Measurements from ENCODE around the gene INMT.

DNA sequence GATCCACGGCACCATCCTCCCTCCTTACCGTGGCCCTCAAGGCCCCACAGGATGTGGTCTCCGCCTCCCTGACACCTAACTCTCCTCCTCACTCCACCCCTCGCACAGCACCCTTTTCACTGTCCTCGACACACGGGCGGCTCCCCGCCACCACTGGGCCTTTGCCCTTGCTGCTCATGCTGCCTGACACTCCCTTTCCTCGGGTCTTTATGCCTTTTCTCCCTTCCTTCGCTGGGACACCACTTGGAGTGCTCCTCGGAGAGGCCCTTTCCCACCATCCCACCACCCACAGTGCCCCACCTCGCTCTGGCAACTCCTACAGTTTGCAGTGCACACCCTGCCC lies 7.9 kb upstream of the INMT start:
- TF ChIP-seq SIN3A (IDR thresholded peaks at IDR 0.05; ENCODE audit: borderline replicate concordance, insufficient read depth, low read length) (no peak), TAF1 (IDR thresholded peaks at IDR 0.05; ENCODE audit: borderline replicate concordance, insufficient read depth, low read length) (no peak), POLR2AphosphoS5 (IDR thresholded peaks at IDR 0.05; ENCODE audit: low read depth, low read length) (no peak), FOXP2 (optimal IDR thresholded peaks at IDR 0.05; ENCODE audit: borderline replicate concordance, extremely low read depth, extremely low read length, insufficient read depth) (no peak)
- TF ChIP-seq, protein P1, sequence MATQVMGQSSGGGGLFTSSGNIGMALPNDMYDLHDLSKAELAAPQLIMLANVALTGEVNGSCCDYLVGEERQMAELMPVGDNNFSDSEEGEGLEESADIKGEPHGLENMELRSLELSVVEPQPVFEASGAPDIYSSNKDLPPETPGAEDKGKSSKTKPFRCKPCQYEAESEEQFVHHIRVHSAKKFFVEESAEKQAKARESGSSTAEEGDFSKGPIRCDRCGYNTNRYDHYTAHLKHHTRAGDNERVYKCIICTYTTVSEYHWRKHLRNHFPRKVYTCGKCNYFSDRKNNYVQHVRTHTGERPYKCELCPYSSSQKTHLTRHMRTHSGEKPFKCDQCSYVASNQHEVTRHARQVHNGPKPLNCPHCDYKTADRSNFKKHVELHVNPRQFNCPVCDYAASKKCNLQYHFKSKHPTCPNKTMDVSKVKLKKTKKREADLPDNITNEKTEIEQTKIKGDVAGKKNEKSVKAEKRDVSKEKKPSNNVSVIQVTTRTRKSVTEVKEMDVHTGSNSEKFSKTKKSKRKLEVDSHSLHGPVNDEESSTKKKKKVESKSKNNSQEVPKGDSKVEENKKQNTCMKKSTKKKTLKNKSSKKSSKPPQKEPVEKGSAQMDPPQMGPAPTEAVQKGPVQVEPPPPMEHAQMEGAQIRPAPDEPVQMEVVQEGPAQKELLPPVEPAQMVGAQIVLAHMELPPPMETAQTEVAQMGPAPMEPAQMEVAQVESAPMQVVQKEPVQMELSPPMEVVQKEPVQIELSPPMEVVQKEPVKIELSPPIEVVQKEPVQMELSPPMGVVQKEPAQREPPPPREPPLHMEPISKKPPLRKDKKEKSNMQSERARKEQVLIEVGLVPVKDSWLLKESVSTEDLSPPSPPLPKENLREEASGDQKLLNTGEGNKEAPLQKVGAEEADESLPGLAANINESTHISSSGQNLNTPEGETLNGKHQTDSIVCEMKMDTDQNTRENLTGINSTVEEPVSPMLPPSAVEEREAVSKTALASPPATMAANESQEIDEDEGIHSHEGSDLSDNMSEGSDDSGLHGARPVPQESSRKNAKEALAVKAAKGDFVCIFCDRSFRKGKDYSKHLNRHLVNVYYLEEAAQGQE (IDR thresholded peaks at IDR 0.05; ENCODE audit: insufficient read depth in 1 of 2, low read depth in 2 of 2, low read length in 2 of 2) = no peak
